ENCODE data around the gene NAA60.

The NAA60 gene

GRCh38 chr16:3401719-3402397 is 41.6 kb upstream of the NAA60 start:
- peaks cover 15% of the 10 kb centered on the region for H3K4me1 ChIP-seq (ENCODE audit: insufficient read depth, low read length, severe bottlenecking)
- H2AFZ ChIP-seq (ENCODE audit: low read length), result no peak overlapping the region
- no peaks in the 10 kb centered on the region for H3K27me3 ChIP-seq (ENCODE audit: insufficient read depth, low read length)
- no peaks in the 10 kb centered on the region for H3F3A ChIP-seq (ENCODE audit: insufficient read depth, low read length)
- no peaks in the 10 kb centered on the region for H4K20me1 ChIP-seq (ENCODE audit: insufficient read depth, low read length)
- peak overlapping the region; percentile 39 for H3K27ac ChIP-seq (ENCODE audit: low read depth, low read length, poor library complexity, severe bottlenecking)
- peaks cover 10% of the 10 kb centered on the region for H3K79me2 ChIP-seq (ENCODE audit: insufficient read depth, low read length)
- H3K36me3 ChIP-seq (ENCODE audit: insufficient read depth, low read length), result peaks cover 59% of the 10 kb centered on the region
- peaks cover 5% of the 10 kb centered on the region; the same call in 1 of the 2 replicates for H3K9me3 ChIP-seq (ENCODE audit: low read length)
- H3K9me2 ChIP-seq (ENCODE audit: low read depth, low read length), result no peaks in the 10 kb centered on the region
- peak overlapping the region; percentile 75 for H3K9ac ChIP-seq (ENCODE audit: low read length)
- TF ChIP-seq CTCF (IDR thresholded peaks at IDR 0.05; ENCODE audit: low read length), result no peak
- no peak for TF ChIP-seq EZH2 (IDR thresholded peaks at IDR 0.05; ENCODE audit: borderline replicate concordance, low read length)
- H3K4me3 ChIP-seq (ENCODE audit: low read depth, low read length, poor library complexity, severe bottlenecking), result peak overlapping the region; percentile 98
- peak overlapping the region; percentile 83 for H3K4me2 ChIP-seq (ENCODE audit: low read length)

GRCh38 chr16:3408561-3409197 is 34.8 kb upstream of the NAA60 start:
- no peak overlapping the region for H3K9ac ChIP-seq (ENCODE audit: low read length)
- H3K4me1 ChIP-seq (ENCODE audit: insufficient read depth, low read length, severe bottlenecking), result peaks cover 3% of the 10 kb centered on the region
- no peaks in the 10 kb centered on the region for H3K79me2 ChIP-seq (ENCODE audit: insufficient read depth, low read length)
- H4K20me1 ChIP-seq (ENCODE audit: insufficient read depth, low read length), result no peaks in the 10 kb centered on the region
- no peak overlapping the region for H3K27ac ChIP-seq (ENCODE audit: low read depth, low read length, poor library complexity, severe bottlenecking)
- H3K4me2 ChIP-seq (ENCODE audit: low read length), result no peak overlapping the region
- H3K9me3 ChIP-seq (ENCODE audit: low read length), result peaks cover 43% of the 10 kb centered on the region
- H3K9me2 ChIP-seq (ENCODE audit: low read depth, low read length), result no peaks in the 10 kb centered on the region
- H3F3A ChIP-seq (ENCODE audit: insufficient read depth, low read length), result no peaks in the 10 kb centered on the region
- no peak overlapping the region for H3K4me3 ChIP-seq (ENCODE audit: low read depth, low read length, poor library complexity, severe bottlenecking)
- TF ChIP-seq EZH2 (IDR thresholded peaks at IDR 0.05; ENCODE audit: borderline replicate concordance, low read length), result no peak
- no peak for TF ChIP-seq CTCF (IDR thresholded peaks at IDR 0.05; ENCODE audit: low read length)
- H3K27me3 ChIP-seq (ENCODE audit: insufficient read depth, low read length), result no peaks in the 10 kb centered on the region
- peaks cover 58% of the 10 kb centered on the region for H3K36me3 ChIP-seq (ENCODE audit: insufficient read depth, low read length)
- no peak overlapping the region for H2AFZ ChIP-seq (ENCODE audit: low read length)

GRCh38 chr16:3413730-3414379 is 29.6 kb upstream of the NAA60 start:
- H4K20me1 ChIP-seq (ENCODE audit: insufficient read depth, low read length), result no peaks in the 10 kb centered on the region
- H3F3A ChIP-seq (ENCODE audit: insufficient read depth, low read length), result no peaks in the 10 kb centered on the region
- H3K4me1 ChIP-seq (ENCODE audit: insufficient read depth, low read length, severe bottlenecking), result no peaks in the 10 kb centered on the region
- H3K9ac ChIP-seq (ENCODE audit: low read length), result no peak overlapping the region
- no peak for TF ChIP-seq CTCF (IDR thresholded peaks at IDR 0.05; ENCODE audit: low read length)
- TF ChIP-seq EZH2 (IDR thresholded peaks at IDR 0.05; ENCODE audit: borderline replicate concordance, low read length), result no peak
- peaks cover 7% of the 10 kb centered on the region for H3K36me3 ChIP-seq (ENCODE audit: insufficient read depth, low read length)
- H3K4me2 ChIP-seq (ENCODE audit: low read length), result no peak overlapping the region
- H3K27me3 ChIP-seq (ENCODE audit: insufficient read depth, low read length), result no peaks in the 10 kb centered on the region
- no peak overlapping the region for H2AFZ ChIP-seq (ENCODE audit: low read length)
- no peaks in the 10 kb centered on the region for H3K9me2 ChIP-seq (ENCODE audit: low read depth, low read length)
- H3K9me3 ChIP-seq (ENCODE audit: low read length), result peaks cover 23% of the 10 kb centered on the region
- H3K79me2 ChIP-seq (ENCODE audit: insufficient read depth, low read length), result no peaks in the 10 kb centered on the region
- no peak overlapping the region for H3K27ac ChIP-seq (ENCODE audit: low read depth, low read length, poor library complexity, severe bottlenecking)
- H3K4me3 ChIP-seq (ENCODE audit: low read depth, low read length, poor library complexity, severe bottlenecking), result no peak overlapping the region

All from OCI-LY1 (cell line).